ENCODE data around the gene FLT1.

The FLT1 gene

GRCh38 chr13:28429685-28430290 is 65.1 kb downstream of the FLT1 start:
- DNase-seq (ENCODE audit: low read depth, low spot score) = no peak

DNA sequence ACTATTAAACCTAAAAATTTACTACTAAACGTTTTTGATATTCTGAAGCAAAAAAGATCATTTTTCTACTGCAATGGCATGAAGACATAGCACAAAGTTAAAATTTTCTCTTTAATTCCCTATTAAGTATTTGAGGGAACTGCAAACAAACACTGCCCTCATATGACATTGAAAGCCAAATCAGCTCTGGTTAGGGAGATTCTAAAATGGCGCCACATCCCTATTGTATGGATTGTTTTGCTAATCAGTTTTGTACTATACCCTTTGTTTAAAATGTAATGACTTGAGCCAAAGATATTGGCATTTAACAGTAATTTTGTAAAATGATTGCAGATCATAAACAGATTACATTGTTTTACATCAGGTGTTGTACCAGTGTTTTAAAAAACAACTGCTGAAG is 65.8 kb downstream of the FLT1 start:
- DNase-seq (ENCODE audit: low read depth, low spot score) = no peak

DNA sequence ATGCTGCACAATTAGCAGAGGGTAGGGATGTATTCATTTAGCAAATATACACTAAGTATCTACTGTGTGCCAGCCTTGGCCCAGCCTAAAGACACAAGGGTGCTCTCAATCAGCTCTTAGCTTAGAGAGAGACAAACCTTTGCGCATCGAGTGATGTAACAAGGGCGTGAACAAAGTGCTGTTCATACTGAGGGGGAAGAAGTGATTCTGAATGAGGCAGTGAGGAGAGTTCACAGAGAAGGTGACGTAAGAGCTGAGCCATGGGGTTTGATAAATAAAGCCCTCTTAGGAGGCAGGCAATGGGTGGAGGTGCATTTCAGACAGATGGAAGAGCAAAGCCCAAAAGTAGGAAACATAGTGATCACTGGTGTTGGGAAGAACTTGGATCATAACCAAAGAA is 68.5 kb downstream of the FLT1 start:
- DNase-seq (ENCODE audit: low read depth, low spot score) = no peak

GRCh38 chr13:28425793-28426192 is 69.1 kb downstream of the FLT1 start:
- no peak for DNase-seq (ENCODE audit: low read depth, low spot score)

GRCh38 chr13:28424541-28424940 is 70.4 kb downstream of the FLT1 start:
- DNase-seq (ENCODE audit: low read depth, low spot score) = no peak

GRCh38 chr13:28423010-28423409 is 71.9 kb downstream of the FLT1 start:
- no peak for DNase-seq (ENCODE audit: low read depth, low spot score)

GRCh38 chr13:28421676-28422410 is 73.1 kb downstream of the FLT1 start:
- no peak for DNase-seq (ENCODE audit: low read depth, low spot score)

DNA sequence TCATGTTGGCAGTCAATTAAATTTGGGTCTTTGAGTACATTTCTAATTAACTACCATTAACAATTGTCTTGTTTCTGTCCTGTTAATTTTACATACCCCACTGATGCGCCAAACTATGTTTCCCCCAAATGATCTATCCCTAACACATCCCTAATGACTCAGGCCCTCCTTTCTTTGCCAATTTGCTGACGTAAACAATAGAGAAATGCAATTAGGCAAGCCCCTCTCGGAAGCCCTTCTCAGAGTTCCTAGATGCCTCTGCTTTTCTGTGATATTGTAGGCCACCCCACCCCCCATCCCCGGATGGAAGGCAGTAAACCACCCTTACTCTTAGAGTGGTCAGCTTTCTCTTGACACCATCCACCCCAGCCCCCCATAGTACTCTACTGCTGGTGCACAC is 74.2 kb downstream of the FLT1 start:
- no peak for DNase-seq (ENCODE audit: low read depth, low spot score)

DNA sequence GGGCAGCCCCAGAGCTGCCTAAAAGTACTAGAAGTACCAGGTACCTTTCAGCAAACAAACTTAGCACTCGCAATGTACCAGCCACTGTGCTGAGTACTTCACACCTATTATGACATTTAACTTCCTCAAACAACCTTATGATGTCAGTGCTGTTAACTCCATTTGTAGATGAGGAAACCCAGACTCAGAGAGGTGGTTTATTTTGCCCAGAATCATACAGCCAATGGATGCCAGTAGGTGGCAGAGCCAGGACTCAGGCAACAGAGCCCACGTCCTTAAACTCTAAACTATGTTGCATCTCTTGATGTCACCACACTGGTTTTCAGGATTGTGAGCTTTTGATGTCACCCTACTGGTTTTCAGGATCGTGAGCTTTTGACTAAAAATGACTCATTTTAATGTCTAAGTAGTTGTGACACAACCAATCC is 78.9 kb downstream of the FLT1 start:
- no peak for DNase-seq (ENCODE audit: low read depth, low spot score)

- DNase-seq (ENCODE audit: low read depth, low spot score) = no peak
Measured at GRCh38 chr13:28413999-28414398, 80.9 kb downstream of the FLT1 start.

DNA sequence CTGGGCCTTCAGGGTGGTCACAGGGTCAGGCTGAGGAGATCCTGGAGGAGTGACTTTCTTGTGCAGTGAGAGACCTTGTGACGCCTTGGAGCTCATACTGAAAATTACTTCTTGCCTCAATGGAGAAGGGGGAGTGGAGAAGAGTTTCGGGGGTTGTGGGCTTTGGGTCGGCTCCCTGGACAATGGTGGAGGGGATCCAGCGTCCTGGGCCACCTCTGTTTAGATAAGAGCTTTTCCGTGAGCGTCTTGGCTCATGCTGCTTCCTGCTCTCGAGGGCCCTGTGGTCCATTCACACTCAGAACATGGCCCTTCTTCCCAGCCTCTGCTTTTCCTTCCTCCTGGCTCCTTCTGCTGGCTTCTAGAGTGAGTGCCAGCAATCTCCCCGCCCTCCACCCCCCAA is 81.9 kb downstream of the FLT1 start:
- no peak for DNase-seq (ENCODE audit: low read depth, low spot score)

DNA sequence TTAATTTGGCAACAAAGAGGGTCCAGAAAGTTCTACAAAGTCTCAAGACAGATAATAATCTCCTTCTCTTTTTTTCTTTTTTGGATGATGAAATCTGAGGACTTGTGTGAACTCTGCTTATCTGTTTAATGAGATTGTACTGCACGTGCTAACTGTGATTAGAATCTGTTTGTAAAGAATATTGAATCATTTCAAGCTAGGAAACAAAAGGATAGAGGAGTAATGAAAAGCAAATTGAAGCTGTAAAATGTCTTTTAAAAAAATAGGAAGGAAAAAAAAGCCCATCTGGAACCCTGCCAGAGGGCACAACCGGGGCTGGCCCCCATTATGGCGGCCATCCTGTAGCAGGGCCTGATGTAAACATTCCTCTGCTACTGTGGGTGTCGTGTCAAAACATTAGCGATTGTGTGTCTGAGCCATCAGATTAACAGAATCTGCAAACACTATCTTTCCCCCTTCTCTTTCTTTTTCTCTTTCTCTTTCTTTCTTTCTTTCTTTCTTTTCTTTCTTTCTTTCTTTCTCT is 83.0 kb downstream of the FLT1 start:
- DNase-seq (ENCODE audit: low read depth, low spot score) = no peak

- DNase-seq (ENCODE audit: low read depth, low spot score) = no peak
Measured at GRCh38 chr13:28410096-28410495, 84.8 kb downstream of the FLT1 start.

GRCh38 chr13:28409648-28410047 is 85.3 kb downstream of the FLT1 start:
- no peak for DNase-seq (ENCODE audit: low read depth, low spot score)

GRCh38 chr13:28408863-28409262 is 86.1 kb downstream of the FLT1 start:
- no peak for DNase-seq (ENCODE audit: low read depth, low spot score)

DNA sequence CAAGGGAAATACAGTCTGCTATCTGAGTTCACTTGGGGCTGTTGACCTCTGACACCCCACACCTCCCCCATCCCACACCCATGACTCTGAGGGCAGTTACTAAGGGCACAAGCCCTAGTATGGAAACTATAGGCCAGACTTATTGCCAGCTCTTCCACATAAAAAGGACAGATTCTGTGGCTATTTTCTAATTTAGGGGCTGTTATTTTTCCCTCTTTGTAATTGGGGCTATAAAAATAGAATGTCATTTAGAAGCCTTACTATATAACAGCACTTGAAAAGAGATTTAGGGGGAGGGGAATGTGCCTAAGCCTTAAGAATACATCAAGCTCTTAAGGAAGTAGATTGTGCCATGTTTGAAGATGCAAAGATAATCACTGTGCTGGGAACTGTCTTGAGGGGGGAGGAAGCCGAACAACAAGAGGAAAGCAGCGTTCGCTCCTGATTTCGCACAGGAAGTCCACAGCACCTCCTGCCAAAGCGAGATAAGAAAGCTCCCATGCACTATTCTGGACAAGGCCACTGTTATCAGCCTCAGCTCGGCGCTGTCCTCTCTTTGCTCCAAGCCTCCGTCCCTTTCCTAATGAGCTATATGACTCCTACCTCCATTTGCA is 86.6 kb downstream of the FLT1 start:
- no peak for DNase-seq (ENCODE audit: low read depth, low spot score)

DNA sequence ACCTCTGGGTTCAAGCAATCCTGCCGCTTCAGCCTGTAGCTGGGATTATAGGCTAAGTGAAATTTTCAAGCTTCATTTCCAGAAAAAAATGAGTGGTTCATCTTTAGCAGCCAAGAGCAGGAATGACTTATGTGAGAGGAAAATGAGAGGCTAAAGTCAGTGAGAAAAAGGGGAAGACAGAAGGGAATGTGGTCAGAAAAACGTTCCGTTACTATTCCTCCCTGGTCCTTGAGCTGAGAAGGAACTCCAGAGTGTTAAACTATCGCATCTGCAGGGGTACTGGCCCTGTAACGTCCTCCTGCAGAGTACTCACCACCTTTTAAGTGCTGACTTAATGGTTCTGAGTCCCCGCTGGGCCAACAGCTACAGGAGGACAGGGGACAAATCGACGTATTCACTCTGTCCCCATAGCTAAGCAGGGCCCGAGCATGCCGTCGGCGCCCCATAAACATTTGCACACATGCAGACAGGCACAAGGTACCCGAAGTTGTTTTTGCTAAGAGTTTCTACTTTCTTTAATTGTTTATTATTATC is 88.1 kb downstream of the FLT1 start:
- DNase-seq (ENCODE audit: low read depth, low spot score) = no peak

GRCh38 chr13:28402057-28402381 is 92.9 kb downstream of the FLT1 start:
- no peak for DNase-seq (ENCODE audit: low read depth, low spot score)

DNA sequence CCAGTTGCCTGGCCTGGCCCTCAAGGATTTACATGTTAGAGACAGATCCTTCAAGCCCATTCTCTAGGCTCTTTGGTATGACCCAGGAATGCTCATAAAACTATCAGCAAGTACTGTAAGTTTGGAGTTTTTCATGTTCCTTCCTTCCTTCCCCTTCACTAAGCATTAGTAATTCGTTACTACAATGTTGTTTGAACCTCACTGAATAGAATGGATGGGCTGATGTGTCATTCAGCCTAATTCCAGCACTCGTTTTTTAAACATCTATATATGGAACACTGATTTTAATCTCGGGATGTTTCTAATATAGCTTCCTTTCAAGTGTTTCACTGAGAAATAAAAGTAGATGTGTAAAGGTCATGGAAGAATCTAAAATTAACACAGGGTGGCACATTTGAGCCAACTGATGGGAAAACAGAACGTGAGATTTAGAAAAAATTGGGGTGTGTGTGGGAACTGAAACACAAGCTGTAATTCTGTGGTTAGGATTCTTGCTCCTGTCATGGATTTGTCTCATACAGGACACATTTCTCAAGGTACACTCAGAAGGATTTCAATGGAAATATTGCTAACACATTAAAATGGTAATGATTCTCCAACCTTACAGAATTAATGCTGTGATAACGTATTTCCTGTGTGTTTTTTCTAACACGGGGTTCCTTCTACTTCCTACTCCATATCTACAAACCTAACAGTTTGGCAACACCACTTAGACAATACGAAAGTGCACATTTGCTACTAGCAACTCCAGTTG is 93.4 kb downstream of the FLT1 start:
- DNase-seq (ENCODE audit: low read depth, low spot score) = no peak

DNA sequence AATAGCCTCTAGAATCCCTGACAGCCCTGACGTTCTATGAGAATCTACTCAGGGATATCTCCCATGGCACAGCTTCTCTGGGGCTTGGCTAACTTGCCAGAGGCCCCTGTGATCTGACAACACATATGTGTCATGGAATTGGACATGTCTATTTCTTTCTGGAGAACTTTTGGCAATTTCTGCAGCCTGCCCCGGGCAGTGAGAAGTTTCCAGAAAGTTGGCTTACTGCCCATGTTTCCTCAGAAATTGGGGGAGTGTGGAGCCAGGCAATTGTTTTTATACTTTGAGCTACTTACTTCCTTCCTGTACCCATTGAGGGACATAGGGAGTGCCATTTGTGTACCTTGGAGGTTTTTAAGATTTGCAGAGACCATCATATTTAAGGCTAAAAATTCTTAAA is 98.9 kb downstream of the FLT1 start:
- DNase-seq (ENCODE audit: low read depth, low spot score) = no peak

DNA sequence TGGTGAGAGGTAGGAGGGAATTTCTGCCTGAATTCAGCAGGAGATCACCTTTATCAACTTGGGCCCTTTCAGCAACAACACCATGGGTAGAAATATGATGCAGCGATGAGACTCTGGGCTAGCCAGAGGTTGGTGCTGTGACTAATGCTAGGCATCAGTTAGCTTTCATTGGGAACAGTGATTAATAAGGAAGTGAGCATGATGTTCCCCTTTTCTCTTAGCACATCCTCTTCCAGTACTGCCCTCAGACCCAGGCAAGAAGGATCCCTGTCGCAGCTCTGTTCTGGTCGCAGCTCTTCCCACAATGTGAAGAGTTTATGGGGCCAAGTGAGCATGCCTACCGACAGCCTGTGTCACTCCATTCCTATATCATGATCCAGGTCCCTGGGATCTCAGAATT is 100.5 kb downstream of the FLT1 start:
- no peak for DNase-seq (ENCODE audit: low read depth, low spot score)

DNA sequence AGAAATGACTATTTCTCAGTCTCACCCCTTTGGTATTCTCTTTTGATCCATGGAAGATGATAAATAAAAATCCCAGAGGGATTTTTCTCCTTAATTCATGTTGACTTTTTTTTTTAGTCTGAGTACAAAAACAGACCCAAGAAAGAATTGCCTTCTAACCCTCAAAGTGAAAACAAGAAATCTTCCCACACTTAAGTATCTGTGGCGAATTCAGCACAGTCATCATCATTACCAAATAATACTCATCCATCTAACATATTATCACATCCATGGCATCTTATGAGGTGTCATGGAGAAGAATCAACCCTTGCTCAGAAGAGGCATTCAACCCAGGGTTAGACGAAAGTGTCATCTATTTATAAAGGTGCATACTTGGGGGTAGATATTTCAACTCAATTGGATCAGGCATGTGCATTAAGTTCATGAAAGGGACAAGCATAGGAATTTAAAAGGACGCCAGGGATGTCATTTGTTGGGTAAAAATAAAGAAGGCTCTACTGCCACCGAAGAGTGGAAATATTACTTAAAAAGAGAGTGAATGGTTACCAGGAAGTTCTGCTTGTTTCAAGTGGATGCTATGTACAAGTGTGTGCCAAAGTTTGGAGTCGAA is 101.9 kb downstream of the FLT1 start:
- DNase-seq (ENCODE audit: low read depth, low spot score) = no peak

All from smooth muscle cell of the brain vasculature (primary cell).